Breast epithelium (tissue), 4 donors: Measurements from ENCODE around the gene FRS3. TPM values are rescaled to one million over a fixed set of nuclear protein-coding genes. Genes with fewer than 3 reads are reported as not detected.
A peak's percentile ranks its signal among the peaks of the same experiment; 100 is the strongest.
"Not testable (repeated sequence)": the region's sequence is repeated elsewhere in the genome, so short reads cannot be mapped to it uniquely, and the experiment has no call there.

ENCODE experiments used
- DNase-seq, 2 donors: peaks; one replicate each; pipeline ENCODE4 v3.0.0-alpha.2; 2019; ENCODE audit warnings: low spot score in 2 of 2
- H3K27ac ChIP-seq, 2 donors: fragments of 200-600 bp; sonication (generic) in 1 of 2; one replicate each; pipeline ENCODE4 v1.5.1; 2016 to 2019; ENCODE audit warnings: mild to moderate bottlenecking in 1 of 2
- H3K27me3 ChIP-seq, 2 donors: fragments of 200-600 bp; sonication (generic) in 1 of 2; one replicate each; pipeline versions ENCODE4 v1.5.1 to v1.6.0; 2017 to 2019; ENCODE audit warnings: control low read depth in 1 of 2, mild to moderate bottlenecking in 1 of 2
- H3K36me3 ChIP-seq: fragments of 200-600 bp; one replicate; pipeline ENCODE4 v1.5.1; 2019
- H3K4me1 ChIP-seq, 2 donors: fragments of 200-600 bp; sonication (generic); one replicate each; pipeline ENCODE4 v1.5.1; 2016 to 2019; ENCODE audit warnings: control low read depth in 1 of 2
- H3K4me3 ChIP-seq, 3 donors: fragments of 200-600 bp; sonication (generic); 1 replicate in 2 of 3; 2 replicates in 1 of 3; pipeline ENCODE4 v1.5.1; 2016 to 2019; ENCODE audit warnings: mild to moderate bottlenecking in 3 of 3, moderate library complexity in 2 of 3
- H3K9me3 ChIP-seq, 2 donors: fragments of 200-600 bp; sonication (generic) in 1 of 2; one replicate each; pipeline ENCODE4 v1.5.1; 2016 to 2019; ENCODE audit warnings: control low read depth in 1 of 2
- CTCF ChIP-seq, 3 donors: fragments of 450-650 bp; IDR thresholded peaks; one replicate each; pipeline ENCODE4 v1.5.1; 2016 to 2017; ENCODE audit warnings: antibody characterized with exemption in 3 of 3, mild to moderate bottlenecking in 3 of 3, moderate library complexity in 3 of 3
- POLR2A ChIP-seq: fragments of 450-650 bp; IDR thresholded peaks from one replicate; pipeline ENCODE4 v1.6.1; 2016; ENCODE audit warnings: antibody characterized with exemption, mild to moderate bottlenecking, moderate library complexity
- POLR2AphosphoS5 ChIP-seq, 3 donors: sonication (generic); formaldehyde crosslinking; IDR thresholded peaks; one replicate each; pipeline ENCODE4 v1.6.1; 2017; ENCODE audit warnings: antibody characterized with exemption in 3 of 3
- intact Hi-C: fragments of 100-400 bp; cut with DNase I; formaldehyde crosslinking; loops from one replicate; pipeline ENCODE4 v1.15.1; 2023; ENCODE audit warnings: low total_unique reads
- total RNA-seq, 3 donors: library from RNA; depleted of rRNA; stranded (reverse); fragments of >200 nt; gene quantifications; one replicate each; pipeline ENCODE4 v1.1.0, GENCODE V29; 2016

Gene FRS3
- total RNA-seq, 3 donors from 2014 or later, result 3.5 to 4.3 (median 3.8) TPM

GRCh38 chr6:41768545-41769308 lies 11.0 kb downstream of the FRS3 start:
- no peaks in the 10 kb centered on the region for H3K9me3 ChIP-seq
- intact Hi-C loops, result no loop called here
- H3K4me1 ChIP-seq, result peaks cover 0 to 3% of the 10 kb centered on the region in 2 donors
- TF ChIP-seq POLR2A (no peak), CTCF (IDR thresholded peaks at IDR 0.05) (no peak), POLR2AphosphoS5 (IDR thresholded peaks at IDR 0.05) (no peak)
- no peak for DNase-seq
- H3K4me3 ChIP-seq, result no peak overlapping the region
- peak overlapping the region in 1 of 2 donors; percentile 7 for H3K27ac ChIP-seq
- H3K27me3 ChIP-seq, result no peaks in the 10 kb centered on the region
- H3K36me3 ChIP-seq, result peaks cover 5% of the 10 kb centered on the region

DNA sequence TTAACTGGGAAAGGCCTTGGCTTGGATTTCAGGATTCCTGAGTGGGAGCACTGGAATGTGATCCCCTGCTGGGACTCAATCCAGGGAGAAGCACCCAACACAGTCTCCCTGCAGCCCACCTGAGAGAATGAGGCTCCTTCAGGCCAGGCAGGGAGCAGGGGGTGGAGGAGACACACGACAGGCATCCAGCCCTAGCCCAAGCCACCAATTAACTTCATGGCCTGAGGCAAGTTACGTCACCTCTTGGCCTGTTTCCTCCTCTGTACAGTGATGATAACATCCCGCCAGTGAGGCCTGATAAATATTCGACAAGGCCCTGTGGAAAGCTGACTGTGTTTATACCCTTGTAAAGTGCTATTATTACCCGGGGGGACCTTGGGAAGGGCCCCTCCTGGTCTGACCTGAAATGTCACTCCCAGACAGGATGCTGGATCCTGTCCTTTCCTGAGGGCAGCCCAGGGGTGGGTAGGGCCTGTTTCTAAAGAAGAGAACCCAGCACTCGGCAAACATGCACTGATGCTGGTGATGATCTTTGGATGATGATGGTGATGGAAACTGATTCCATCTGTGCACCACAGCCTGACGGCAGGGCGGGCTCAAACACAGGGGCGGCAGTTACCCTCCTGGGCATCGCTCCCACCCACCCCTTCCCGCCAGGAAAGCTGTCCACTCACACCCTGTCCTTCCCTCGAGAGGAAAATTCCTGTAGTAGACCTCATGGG lies 12.4 kb downstream of the FRS3 start:
- no peak overlapping the region for H3K4me3 ChIP-seq
- H3K9me3 ChIP-seq, result no peaks in the 10 kb centered on the region
- H3K27ac ChIP-seq, result peak overlapping the region; percentile 33 to 80
- TF ChIP-seq POLR2AphosphoS5 (IDR thresholded peaks at IDR 0.05) (no peak), CTCF (IDR thresholded peaks at IDR 0.05) (no peak), POLR2A (no peak)
- H3K27me3 ChIP-seq, result no peaks in the 10 kb centered on the region
- peaks cover 0 to 3% of the 10 kb centered on the region in 2 donors for H3K4me1 ChIP-seq
- peak; percentile 66 to 78 for DNase-seq
- intact Hi-C loops, result no loop called here
- H3K36me3 ChIP-seq, result peaks cover 5% of the 10 kb centered on the region

DNA sequence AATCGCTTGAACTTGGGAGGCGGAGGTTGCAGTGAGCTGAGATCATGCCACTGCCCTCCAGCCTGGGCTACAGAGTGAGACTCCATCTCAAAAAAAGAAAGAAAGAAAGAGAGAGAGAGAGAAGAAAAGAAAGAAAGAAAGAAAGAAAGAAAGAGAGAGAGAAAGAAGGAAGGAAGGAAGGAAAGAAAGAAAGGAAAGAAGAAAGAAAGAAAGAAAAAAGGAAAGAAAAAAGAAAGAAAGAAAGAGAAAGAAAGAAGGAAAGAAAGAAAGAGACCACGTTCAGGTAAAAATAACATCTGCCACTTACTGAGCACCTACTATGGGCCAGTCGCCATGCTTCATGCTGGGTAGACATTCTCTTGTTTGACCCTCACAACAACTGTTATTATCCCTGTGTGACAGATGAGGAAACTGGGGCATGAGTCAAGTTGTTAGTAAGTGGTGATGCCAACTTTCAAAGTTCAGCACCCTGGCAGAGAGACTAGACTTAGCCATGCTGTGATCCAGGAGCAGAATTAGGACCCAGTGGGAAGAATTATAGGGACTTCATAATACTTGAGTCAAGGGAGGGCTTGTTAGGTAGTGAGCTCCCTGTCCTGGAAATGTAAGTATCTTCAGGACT lies 13.5 kb downstream of the FRS3 start:
- H3K4me3 ChIP-seq, H3K9me3 ChIP-seq, DNase-seq, H3K27ac ChIP-seq, H3K4me1 ChIP-seq, H3K36me3 ChIP-seq, H3K27me3 ChIP-seq, intact Hi-C loops: not testable (repeated sequence)

DNA sequence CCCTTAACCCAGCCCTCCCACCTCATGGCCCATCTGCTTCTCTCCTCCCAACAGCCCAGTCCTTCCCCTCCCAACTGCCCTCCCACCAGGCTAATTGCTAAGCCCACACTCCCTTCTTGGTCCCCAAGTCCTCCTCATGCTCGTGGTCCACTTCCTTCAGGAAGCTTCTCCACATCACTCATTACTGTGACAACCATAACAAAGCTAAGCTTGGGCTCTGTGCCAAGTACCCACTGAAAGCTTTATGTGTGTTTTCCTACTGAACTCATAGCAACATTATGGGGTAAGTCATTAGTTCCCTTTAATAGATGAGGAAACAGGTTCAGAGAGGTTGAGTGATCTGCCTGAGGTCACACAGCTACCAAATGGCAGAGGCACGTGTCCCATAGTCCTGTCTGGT lies 16.2 kb downstream of the FRS3 start:
- Histone ChIP-seq H3K9me3 (no peaks in the 10 kb centered on the region), H3K4me3 (no peak overlapping the region), H3K4me1 (peaks cover 0 to 3% of the 10 kb centered on the region in 2 donors), H3K27me3 (no peaks in the 10 kb centered on the region), H3K27ac (no peak overlapping the region), H3K36me3 (no peaks in the 10 kb centered on the region)
- intact Hi-C loops, result no loop called here
- TF ChIP-seq POLR2A, result no peak
- no peak for TF ChIP-seq CTCF (IDR thresholded peaks at IDR 0.05)
- TF ChIP-seq POLR2AphosphoS5 (IDR thresholded peaks at IDR 0.05), result no peak
- DNase-seq, result no peak

DNA sequence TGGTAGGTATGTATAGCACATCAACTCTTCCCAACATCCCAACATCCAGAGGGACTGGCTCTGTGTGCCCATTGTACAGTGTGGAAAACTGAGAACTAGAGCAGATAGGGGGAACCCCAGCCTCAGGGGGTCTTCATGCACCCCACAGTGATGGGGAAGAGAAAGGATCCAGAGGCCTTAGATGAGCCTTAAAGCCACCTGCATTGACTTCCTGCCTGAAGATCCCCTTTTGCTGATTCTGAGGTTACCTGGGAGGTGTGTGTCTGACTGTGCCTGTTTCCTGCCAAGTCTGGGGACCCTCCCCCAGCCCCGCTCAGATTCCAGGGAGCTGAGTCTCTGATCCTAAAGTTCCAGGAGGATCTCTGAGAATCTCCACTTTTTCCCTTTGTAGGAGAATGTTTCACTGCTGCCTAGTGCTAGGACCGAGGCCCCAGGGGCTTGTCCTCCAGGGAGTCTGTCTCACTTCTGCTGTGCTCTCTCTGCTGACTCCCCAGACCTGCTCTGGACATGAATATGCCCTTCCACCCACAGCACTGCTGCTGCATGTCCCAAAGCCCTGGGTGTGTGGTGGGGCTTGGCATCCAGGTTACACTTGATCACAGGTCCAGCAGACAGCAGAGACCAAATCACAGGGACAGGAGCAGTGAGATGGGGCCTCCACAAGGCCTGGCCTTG lies 19.7 kb downstream of the FRS3 start:
- no peak for DNase-seq
- H3K4me1 ChIP-seq, result no peaks in the 10 kb centered on the region
- no peak overlapping the region for H3K27ac ChIP-seq
- no peak for TF ChIP-seq POLR2AphosphoS5 (IDR thresholded peaks at IDR 0.05)
- TF ChIP-seq CTCF (IDR thresholded peaks at IDR 0.05), result no peak
- TF ChIP-seq POLR2A, result no peak
- H3K36me3 ChIP-seq, result no peaks in the 10 kb centered on the region
- intact Hi-C loops, result no loop called here
- no peaks in the 10 kb centered on the region for H3K9me3 ChIP-seq
- H3K4me3 ChIP-seq, result no peak overlapping the region
- no peaks in the 10 kb centered on the region for H3K27me3 ChIP-seq
